ENCODE data around the gene DPY19L1. TPM values are rescaled to one million over a fixed set of nuclear protein-coding genes. Genes with fewer than 3 reads are reported as not detected.

DPY19L1 gene
- total RNA-seq, 4 donors from 2014 or later: 4.1 to 6.8 (median 5.1) TPM

- peak overlapping the region; percentile 71 to 92 (median 78) for H3K4me3 ChIP-seq
- no peaks in the 10 kb centered on the region for H3K9me3 ChIP-seq
- H3K27ac ChIP-seq: peak overlapping the region; percentile 66 to 93 (median 90)
- H3K4me1 ChIP-seq: peaks cover 0 to 13% (median 5%) of the 10 kb centered on the region in 4 donors
- no peak for TF ChIP-seq POLR2A (IDR thresholded peaks at IDR 0.05)
- TF ChIP-seq, protein P1, sequence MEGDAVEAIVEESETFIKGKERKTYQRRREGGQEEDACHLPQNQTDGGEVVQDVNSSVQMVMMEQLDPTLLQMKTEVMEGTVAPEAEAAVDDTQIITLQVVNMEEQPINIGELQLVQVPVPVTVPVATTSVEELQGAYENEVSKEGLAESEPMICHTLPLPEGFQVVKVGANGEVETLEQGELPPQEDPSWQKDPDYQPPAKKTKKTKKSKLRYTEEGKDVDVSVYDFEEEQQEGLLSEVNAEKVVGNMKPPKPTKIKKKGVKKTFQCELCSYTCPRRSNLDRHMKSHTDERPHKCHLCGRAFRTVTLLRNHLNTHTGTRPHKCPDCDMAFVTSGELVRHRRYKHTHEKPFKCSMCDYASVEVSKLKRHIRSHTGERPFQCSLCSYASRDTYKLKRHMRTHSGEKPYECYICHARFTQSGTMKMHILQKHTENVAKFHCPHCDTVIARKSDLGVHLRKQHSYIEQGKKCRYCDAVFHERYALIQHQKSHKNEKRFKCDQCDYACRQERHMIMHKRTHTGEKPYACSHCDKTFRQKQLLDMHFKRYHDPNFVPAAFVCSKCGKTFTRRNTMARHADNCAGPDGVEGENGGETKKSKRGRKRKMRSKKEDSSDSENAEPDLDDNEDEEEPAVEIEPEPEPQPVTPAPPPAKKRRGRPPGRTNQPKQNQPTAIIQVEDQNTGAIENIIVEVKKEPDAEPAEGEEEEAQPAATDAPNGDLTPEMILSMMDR (IDR thresholded peaks at IDR 0.05): peak in 1 of 6 experiments; percentile 7
- H3K27me3 ChIP-seq: no peaks in the 10 kb centered on the region
- peak; percentile 69 to 81 (median 72) for DNase-seq
- no peaks in the 10 kb centered on the region for H3K36me3 ChIP-seq
Observed at GRCh38 chr7:35036361-35037171, 719 bp downstream of the DPY19L1 start.

DNA sequence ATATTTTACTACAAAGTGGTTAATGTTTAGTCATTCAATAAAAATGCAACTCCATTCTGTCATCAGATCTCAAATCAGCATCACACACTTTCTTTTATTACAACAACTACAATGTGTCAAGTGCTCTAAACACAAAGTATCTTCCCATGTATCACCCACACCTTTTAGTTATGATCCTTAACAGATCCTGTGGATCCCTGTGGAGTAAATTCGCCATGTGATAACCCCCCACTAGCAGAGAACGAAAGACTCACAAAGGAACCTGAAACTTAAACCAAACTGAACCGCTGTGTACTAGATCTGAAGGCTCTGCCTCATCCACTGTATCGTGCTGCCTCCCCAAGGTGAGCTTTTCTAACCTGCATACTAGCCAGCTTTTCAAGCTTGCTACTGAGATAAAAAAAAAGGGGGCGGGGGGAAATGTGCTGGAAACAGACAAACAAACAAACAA is 1.7 kb downstream of the DPY19L1 start:
- no peak overlapping the region for H3K4me3 ChIP-seq
- no peak overlapping the region for H3K27ac ChIP-seq
- peaks cover 0 to 13% (median 5%) of the 10 kb centered on the region in 4 donors for H3K4me1 ChIP-seq

GRCh38 chr7:35032166-35032565 is 5.1 kb downstream of the DPY19L1 start:
- TF ChIP-seq, protein P1 (IDR thresholded peaks at IDR 0.05): no peak
- TF ChIP-seq POLR2A (IDR thresholded peaks at IDR 0.05): no peak
- peaks cover 0 to 10% (median 4%) of the 10 kb centered on the region in 4 donors for H3K4me1 ChIP-seq
- no peak overlapping the region for H3K27ac ChIP-seq
- H3K4me3 ChIP-seq: no peak overlapping the region
- no peak for DNase-seq
- H3K9me3 ChIP-seq: no peaks in the 10 kb centered on the region
- no peaks in the 10 kb centered on the region for H3K36me3 ChIP-seq
- no peaks in the 10 kb centered on the region for H3K27me3 ChIP-seq

More for the DNA sequence above, 1.7 kb downstream of the DPY19L1 start:
- TF ChIP-seq, protein P1 (IDR thresholded peaks at IDR 0.05): peak in 2 of 6 experiments; percentile 19 to 20
- no peak for TF ChIP-seq POLR2A (IDR thresholded peaks at IDR 0.05)
- Histone ChIP-seq H3K27me3 (no peaks in the 10 kb centered on the region), H3K36me3 (no peaks in the 10 kb centered on the region), H3K9me3 (no peaks in the 10 kb centered on the region)
- peak in 1 of 3 donors; percentile 56 for DNase-seq

DNA sequence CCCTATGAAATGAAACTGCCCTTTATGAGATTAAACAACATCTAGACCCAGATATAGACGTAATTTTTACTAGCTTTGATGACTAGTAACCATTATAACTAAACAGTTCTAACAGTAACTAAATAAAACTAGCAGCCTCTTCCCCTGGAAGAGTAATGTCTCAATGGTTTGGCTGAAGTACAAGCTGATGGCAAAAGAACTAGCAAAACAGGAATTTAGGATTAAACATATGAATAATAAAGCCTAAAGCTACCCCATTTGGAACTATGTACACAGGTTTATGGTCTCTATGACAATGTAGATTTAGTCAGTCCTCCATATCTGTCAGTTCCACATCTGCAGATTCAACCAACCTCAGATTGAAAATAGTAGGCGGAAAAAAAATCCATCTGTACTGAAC is 6.4 kb downstream of the DPY19L1 start:
- no peaks in the 10 kb centered on the region for H3K36me3 ChIP-seq
- no peaks in the 10 kb centered on the region for H3K27me3 ChIP-seq
- TF ChIP-seq, protein P1 (IDR thresholded peaks at IDR 0.05): no peak
- no peak for TF ChIP-seq POLR2A (IDR thresholded peaks at IDR 0.05)
- no peaks in the 10 kb centered on the region for H3K9me3 ChIP-seq
- DNase-seq: no peak
- no peak overlapping the region for H3K27ac ChIP-seq
- no peak overlapping the region for H3K4me3 ChIP-seq
- peaks cover 0 to 7% (median 2%) of the 10 kb centered on the region in 4 donors for H3K4me1 ChIP-seq

- Histone ChIP-seq H3K36me3 (no peaks in the 10 kb centered on the region), H3K9me3 (no peaks in the 10 kb centered on the region), H3K4me1 (no peaks in the 10 kb centered on the region), H3K27me3 (no peaks in the 10 kb centered on the region), H3K4me3 (no peak overlapping the region), H3K27ac (no peak overlapping the region)
- TF ChIP-seq, protein P1 (IDR thresholded peaks at IDR 0.05): no peak
- no peak for DNase-seq
Observed at GRCh38 chr7:35029311-35029710, 8.0 kb downstream of the DPY19L1 start.

All from Peyer's patch (tissue), 4 donors.